Thyroid gland (tissue), 4 donors: Measurements from ENCODE around the gene SLC38A11.
"Not testable (repeated sequence)": the region's sequence is repeated elsewhere in the genome, so short reads cannot be mapped to it uniquely, and the experiment has no call there.

Experiments
- POLR2A ChIP-seq, 2 donors: fragments of 450-650 bp; IDR thresholded peaks; one replicate each; pipeline ENCODE4 v1.6.1; 2017; ENCODE audit warnings: antibody characterized with exemption in 2 of 2, mild to moderate bottlenecking in 2 of 2, moderate library complexity in 1 of 2
- TF ChIP-seq, protein P1 (sequence below), 6 experiments: fragments of 200-600 bp in 3 of 6; fragments of 450-650 bp in 3 of 6; sonication (generic) in 3 of 6; IDR thresholded peaks; one replicate each; pipeline ENCODE4 v1.5.1; 2016 to 2019; ENCODE audit warnings: antibody characterized with exemption in 6 of 6, mild to moderate bottlenecking in 2 of 6, inconsistent platforms in 1 of 6, moderate library complexity in 1 of 6

DNA sequence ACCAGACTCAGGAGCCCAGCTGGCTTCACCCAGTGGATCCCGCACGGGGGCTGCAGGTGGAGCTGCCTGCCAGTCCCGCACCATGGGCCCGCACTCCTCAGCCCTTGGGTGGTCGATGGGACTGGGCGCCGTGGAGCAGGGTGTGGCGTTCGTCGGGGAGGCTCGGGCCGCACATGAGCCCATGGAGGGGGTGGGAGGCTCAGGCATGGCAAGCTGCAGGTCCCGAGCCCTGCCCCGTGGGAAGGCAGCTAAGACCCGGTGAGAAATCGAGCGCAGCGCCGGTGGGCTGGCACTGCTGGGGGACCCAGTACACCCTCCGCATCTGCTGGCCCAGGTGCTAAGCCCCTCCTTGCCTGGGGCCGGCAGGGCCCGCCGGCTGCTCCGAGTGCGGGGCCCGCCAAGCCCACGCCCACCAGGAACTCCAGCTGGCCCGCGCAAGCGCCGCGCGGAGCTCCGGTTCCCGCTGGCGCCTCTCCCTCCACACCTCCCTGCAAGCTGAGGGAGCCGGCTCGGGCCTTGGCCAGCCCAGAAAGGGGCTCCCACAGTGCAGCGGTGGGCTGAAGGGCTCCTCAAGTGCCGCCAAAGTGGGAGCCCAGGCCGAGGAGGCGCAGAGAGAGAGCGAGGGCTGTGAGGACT is 39.5 kb upstream of the SLC38A11 start:
- TF ChIP-seq, protein P1, sequence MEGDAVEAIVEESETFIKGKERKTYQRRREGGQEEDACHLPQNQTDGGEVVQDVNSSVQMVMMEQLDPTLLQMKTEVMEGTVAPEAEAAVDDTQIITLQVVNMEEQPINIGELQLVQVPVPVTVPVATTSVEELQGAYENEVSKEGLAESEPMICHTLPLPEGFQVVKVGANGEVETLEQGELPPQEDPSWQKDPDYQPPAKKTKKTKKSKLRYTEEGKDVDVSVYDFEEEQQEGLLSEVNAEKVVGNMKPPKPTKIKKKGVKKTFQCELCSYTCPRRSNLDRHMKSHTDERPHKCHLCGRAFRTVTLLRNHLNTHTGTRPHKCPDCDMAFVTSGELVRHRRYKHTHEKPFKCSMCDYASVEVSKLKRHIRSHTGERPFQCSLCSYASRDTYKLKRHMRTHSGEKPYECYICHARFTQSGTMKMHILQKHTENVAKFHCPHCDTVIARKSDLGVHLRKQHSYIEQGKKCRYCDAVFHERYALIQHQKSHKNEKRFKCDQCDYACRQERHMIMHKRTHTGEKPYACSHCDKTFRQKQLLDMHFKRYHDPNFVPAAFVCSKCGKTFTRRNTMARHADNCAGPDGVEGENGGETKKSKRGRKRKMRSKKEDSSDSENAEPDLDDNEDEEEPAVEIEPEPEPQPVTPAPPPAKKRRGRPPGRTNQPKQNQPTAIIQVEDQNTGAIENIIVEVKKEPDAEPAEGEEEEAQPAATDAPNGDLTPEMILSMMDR (IDR thresholded peaks at IDR 0.05): not testable (repeated sequence)
- not testable (repeated sequence) for TF ChIP-seq POLR2A (IDR thresholded peaks at IDR 0.05)
